ENCODE measurements around the gene AWAT2.

AWAT2 gene

DNA sequence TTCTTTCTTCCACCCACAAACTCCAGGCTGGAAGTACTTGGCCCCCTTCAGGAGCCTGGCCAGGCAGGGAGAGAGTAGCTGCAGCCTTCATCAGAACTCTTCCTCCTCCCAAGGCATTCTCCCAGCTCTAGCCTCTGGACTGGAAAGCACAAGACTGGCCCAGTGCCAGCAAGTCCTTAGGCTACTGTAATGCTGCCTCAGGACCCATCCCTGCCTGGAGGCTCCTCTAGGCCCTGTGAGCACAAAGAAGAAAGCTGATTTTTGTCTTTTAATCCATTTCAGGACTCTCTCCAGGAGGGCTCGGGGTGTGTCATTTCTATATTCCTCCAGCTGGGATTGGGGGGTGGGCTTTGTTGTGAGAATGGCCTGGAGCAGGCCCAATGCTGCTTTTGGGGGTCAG is 10.8 kb downstream of the AWAT2 start:
- Histone ChIP-seq H3K9me3 (ENCODE audit: control insufficient read depth, insufficient read depth, low read depth, low read length) (no peaks in the 10 kb centered on the region), H3K4me3 (ENCODE audit: low read depth, low read length) (no peak overlapping the region), H3K27ac (ENCODE audit: extremely low read depth, low read depth, low read length) (no peak overlapping the region), H3K4me1 (ENCODE audit: control insufficient read depth, insufficient read depth, low read length) (no peaks in the 10 kb centered on the region), H3K36me3 (ENCODE audit: control insufficient read depth in 2 of 2, insufficient read depth in 1 of 2, low read length in 2 of 2) (peaks cover 0 to 18% of the 10 kb centered on the region in 2 experiments; a peak in 1 of 3 replicates)
- CTCF ChIA-PET = interaction anchor here (0.6 to 6.3 kb wide), 3 partner anchors 8 to 58 kb away, joined by 3 to 48 read pairs (median 10); no protein-coding TSS in a partner anchor
- TF ChIP-seq ZFP3 (tag by site-specific recombination; IDR thresholded peaks at IDR 0.05; ENCODE audit: low read depth) (no peak), ZFP69B (tag by site-specific recombination; IDR thresholded peaks at IDR 0.05) (no peak), MEIS1 (CRISPR knock-in tag; IDR thresholded peaks at IDR 0.05; ENCODE audit: borderline replicate concordance) (no peak), SCRT1 (tag by site-specific recombination; IDR thresholded peaks at IDR 0.05; ENCODE audit: borderline replicate concordance) (no peak), ZNF560 (tag by site-specific recombination; IDR thresholded peaks at IDR 0.05; ENCODE audit: borderline replicate concordance) (no peak), ZEB2 (tag by site-specific recombination; IDR thresholded peaks at IDR 0.05) (no peak), HOXD13 (CRISPR knock-in tag; IDR thresholded peaks at IDR 0.05; ENCODE audit: borderline replicate concordance) (no peak)
- POLR2A ChIA-PET = no interaction called here

DNA sequence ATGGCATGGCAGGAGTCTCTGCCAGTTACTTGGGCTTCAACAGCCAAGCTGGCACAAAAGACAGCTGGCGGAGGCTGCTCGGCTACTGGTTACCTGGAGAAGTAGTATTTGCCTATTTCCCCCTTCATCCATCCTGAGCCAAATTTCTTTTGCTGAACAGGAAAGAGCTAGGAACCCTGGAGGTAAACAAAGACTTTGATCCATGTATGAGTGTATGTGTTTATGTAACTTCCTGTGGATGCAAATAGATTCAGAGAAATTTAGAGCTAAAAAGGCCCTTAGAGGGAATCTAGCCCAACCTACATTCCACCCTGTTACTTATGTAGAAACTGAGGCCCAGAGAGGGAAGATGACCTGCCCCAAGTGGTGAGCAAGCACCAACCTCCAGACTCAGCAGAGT is 11.2 kb downstream of the AWAT2 start:
- no peak overlapping the region for H3K27ac ChIP-seq (ENCODE audit: extremely low read depth, low read depth, low read length)
- peaks cover 0 to 18% of the 10 kb centered on the region in 2 experiments; a peak in 1 of 3 replicates for H3K36me3 ChIP-seq (ENCODE audit: control insufficient read depth in 2 of 2, insufficient read depth in 1 of 2, low read length in 2 of 2)
- no peak for TF ChIP-seq SP2 (tag by site-specific recombination; IDR thresholded peaks at IDR 0.05)
- TF ChIP-seq ZNF610 (tag by site-specific recombination; IDR thresholded peaks at IDR 0.05; ENCODE audit: borderline replicate concordance) = no peak
- TF ChIP-seq, protein P1, sequence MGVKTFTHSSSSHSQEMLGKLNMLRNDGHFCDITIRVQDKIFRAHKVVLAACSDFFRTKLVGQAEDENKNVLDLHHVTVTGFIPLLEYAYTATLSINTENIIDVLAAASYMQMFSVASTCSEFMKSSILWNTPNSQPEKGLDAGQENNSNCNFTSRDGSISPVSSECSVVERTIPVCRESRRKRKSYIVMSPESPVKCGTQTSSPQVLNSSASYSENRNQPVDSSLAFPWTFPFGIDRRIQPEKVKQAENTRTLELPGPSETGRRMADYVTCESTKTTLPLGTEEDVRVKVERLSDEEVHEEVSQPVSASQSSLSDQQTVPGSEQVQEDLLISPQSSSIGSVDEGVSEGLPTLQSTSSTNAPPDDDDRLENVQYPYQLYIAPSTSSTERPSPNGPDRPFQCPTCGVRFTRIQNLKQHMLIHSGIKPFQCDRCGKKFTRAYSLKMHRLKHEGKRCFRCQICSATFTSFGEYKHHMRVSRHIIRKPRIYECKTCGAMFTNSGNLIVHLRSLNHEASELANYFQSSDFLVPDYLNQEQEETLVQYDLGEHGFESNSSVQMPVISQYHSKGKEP (tag by site-specific recombination; IDR thresholded peaks at IDR 0.05) = no peak
- no peak for TF ChIP-seq ZNF391 (tag by site-specific recombination; IDR thresholded peaks at IDR 0.05; ENCODE audit: borderline replicate concordance, low read depth)
- no peak for TF ChIP-seq MEIS1 (CRISPR knock-in tag; IDR thresholded peaks at IDR 0.05; ENCODE audit: borderline replicate concordance)
- TF ChIP-seq ZNF843 (tag by site-specific recombination; IDR thresholded peaks at IDR 0.05) = no peak
- TF ChIP-seq ZNF133 (tag by site-specific recombination; IDR thresholded peaks at IDR 0.05) = no peak
- no peak for TF ChIP-seq ZFHX2 (tag by site-specific recombination; conservative IDR thresholded peaks at IDR 0.05)
- TF ChIP-seq, protein P2, sequence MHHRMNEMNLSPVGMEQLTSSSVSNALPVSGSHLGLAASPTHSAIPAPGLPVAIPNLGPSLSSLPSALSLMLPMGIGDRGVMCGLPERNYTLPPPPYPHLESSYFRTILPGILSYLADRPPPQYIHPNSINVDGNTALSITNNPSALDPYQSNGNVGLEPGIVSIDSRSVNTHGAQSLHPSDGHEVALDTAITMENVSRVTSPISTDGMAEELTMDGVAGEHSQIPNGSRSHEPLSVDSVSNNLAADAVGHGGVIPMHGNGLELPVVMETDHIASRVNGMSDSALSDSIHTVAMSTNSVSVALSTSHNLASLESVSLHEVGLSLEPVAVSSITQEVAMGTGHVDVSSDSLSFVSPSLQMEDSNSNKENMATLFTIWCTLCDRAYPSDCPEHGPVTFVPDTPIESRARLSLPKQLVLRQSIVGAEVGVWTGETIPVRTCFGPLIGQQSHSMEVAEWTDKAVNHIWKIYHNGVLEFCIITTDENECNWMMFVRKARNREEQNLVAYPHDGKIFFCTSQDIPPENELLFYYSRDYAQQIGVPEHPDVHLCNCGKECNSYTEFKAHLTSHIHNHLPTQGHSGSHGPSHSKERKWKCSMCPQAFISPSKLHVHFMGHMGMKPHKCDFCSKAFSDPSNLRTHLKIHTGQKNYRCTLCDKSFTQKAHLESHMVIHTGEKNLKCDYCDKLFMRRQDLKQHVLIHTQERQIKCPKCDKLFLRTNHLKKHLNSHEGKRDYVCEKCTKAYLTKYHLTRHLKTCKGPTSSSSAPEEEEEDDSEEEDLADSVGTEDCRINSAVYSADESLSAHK (tag by site-specific recombination; IDR thresholded peaks at IDR 0.05) = no peak
- TF ChIP-seq, protein P3, sequence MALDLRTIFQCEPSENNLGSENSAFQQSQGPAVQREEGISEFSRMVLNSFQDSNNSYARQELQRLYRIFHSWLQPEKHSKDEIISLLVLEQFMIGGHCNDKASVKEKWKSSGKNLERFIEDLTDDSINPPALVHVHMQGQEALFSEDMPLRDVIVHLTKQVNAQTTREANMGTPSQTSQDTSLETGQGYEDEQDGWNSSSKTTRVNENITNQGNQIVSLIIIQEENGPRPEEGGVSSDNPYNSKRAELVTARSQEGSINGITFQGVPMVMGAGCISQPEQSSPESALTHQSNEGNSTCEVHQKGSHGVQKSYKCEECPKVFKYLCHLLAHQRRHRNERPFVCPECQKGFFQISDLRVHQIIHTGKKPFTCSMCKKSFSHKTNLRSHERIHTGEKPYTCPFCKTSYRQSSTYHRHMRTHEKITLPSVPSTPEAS (tag by site-specific recombination; IDR thresholded peaks at IDR 0.05) = no peak
- POLR2A ChIA-PET = no interaction called here
- CTCF ChIA-PET = interaction anchor here (0.6 to 6.3 kb wide), 3 partner anchors 7 to 58 kb away, joined by 3 to 48 read pairs (median 10); no protein-coding TSS in a partner anchor
- H3K4me3 ChIP-seq (ENCODE audit: low read depth, low read length) = no peak overlapping the region
- no peaks in the 10 kb centered on the region for H3K9me3 ChIP-seq (ENCODE audit: control insufficient read depth, insufficient read depth, low read depth, low read length)
- H3K4me1 ChIP-seq (ENCODE audit: control insufficient read depth, insufficient read depth, low read length) = no peaks in the 10 kb centered on the region

DNA sequence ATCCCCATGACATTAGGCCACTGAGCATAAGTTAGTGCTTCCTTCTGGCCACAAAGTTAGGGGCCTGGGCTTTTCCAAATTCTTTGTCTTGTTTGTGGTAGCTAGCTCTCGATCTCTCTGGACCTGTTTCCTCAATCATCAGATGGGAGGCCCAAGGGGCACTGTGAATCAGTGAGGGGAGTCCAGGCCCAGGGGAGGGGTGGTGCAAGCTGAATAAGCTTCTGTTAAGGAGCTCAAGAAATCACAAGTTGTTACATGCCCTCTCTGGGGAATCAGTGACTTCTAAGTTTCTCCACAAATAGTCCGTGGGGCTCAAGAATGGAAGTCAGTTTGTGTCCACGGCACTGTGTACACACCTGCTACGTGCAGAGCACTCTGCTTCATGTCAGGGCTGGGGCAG is 15.1 kb downstream of the AWAT2 start:
- ChIA-PET POLR2A (no interaction called here), CTCF (interaction anchor here (0.6 to 6.4 kb wide), 5 partner anchors 15 to 497 kb away, joined by 3 to 81 read pairs (median 3); no protein-coding TSS in a partner anchor)
- H3K36me3 ChIP-seq (ENCODE audit: control insufficient read depth in 2 of 2, insufficient read depth in 1 of 2, low read length in 2 of 2) = peaks cover 0 to 18% of the 10 kb centered on the region in 2 experiments; a peak in 1 of 3 replicates
- H3K4me1 ChIP-seq (ENCODE audit: control insufficient read depth, insufficient read depth, low read length) = no peaks in the 10 kb centered on the region
- no peak overlapping the region for H3K4me3 ChIP-seq (ENCODE audit: low read depth, low read length)
- H3K27ac ChIP-seq (ENCODE audit: extremely low read depth, low read depth, low read length) = no peak overlapping the region
- H3K9me3 ChIP-seq (ENCODE audit: control insufficient read depth, insufficient read depth, low read depth, low read length) = no peaks in the 10 kb centered on the region
- TF ChIP-seq, protein P4, sequence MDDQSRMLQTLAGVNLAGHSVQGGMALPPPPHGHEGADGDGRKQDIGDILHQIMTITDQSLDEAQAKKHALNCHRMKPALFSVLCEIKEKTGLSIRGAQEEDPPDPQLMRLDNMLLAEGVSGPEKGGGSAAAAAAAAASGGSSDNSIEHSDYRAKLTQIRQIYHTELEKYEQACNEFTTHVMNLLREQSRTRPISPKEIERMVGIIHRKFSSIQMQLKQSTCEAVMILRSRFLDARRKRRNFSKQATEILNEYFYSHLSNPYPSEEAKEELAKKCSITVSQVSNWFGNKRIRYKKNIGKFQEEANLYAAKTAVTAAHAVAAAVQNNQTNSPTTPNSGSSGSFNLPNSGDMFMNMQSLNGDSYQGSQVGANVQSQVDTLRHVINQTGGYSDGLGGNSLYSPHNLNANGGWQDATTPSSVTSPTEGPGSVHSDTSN (CRISPR knock-in tag; IDR thresholded peaks at IDR 0.05) = no peak
- no peak for TF ChIP-seq ZNF658 (tag by site-specific recombination; IDR thresholded peaks at IDR 0.05)
- TF ChIP-seq TCF7L2 (IDR thresholded peaks at IDR 0.05; ENCODE audit: borderline replicate concordance, low read depth, low read length) = no peak
- TF ChIP-seq ZNF341 (tag by site-specific recombination; IDR thresholded peaks at IDR 0.05; ENCODE audit: low read depth) = no peak
- TF ChIP-seq ZNF677 (tag by site-specific recombination; IDR thresholded peaks at IDR 0.05) = no peak

All from HEK293 (cell line).